ENCODE data around the gene PDE8A. TPM values are rescaled to one million over a fixed set of nuclear protein-coding genes. Genes with fewer than 3 reads are reported as not detected.

PDE8A gene
- total and polyA plus RNA-seq, 11 donors: 9.4 to 21.5 (median 15.9) TPM

GRCh38 chr15:85072917-85073316 is 91.3 kb downstream of the PDE8A start:
- Histone ChIP-seq H3K9me3 (no peaks in the 10 kb centered on the region), H3K4me3 (no peak overlapping the region), H3K4me1 (no peaks in the 10 kb centered on the region), H3K27ac (no peak overlapping the region), H3K27me3 (no peaks in the 10 kb centered on the region), H3K36me3 (peaks cover 0 to 58% (median 15%) of the 10 kb centered on the region in 9 donors)
- 85 to 94% (median 91%) methylated on average over 4 of the region's 4 CpGs for WGBS, 4 donors
- TF ChIP-seq CTCF (IDR thresholded peaks at IDR 0.05): no peak
- TF ChIP-seq POLR2A (IDR thresholded peaks at IDR 0.05): no peak
- no peak for ATAC-seq
- no peak for DNase-seq
- intact Hi-C loops (cut with DNase I): no loop called here

DNA sequence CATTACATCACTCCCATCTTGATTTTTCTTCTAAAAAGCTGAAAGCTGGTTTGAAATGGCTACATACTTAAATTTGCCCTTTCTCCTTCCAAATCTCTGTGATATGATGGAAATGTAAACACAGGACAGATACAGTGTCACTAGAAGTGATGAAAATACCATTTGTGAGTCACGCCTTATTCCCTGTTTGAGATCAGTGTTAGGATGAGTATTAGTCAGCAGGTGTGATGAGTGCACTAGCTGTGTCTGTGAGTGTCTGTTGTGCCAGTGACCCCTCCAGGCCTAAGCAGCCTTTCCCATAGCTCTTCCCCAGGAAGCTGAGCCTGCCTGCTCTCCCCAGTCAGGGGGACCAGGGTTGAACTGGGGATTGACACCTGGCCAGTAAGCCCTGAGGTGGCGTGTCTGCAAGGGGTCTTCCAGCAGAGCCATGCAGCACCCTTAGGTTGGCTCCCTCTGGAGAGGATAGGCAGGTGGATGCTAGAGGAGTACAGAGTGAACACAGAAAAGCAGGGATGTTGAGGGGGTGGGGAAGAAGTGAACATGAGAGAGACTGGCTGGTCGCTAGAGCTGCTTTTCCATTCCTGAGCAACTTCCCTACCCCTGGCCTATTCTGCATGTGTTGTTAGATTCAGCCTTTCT is 92.0 kb downstream of the PDE8A start:
- ATAC-seq: no peak
- WGBS, 4 donors: 97 to 100% (median 98%) methylated on average over 3 of the region's 3 CpGs
- H3K4me1 ChIP-seq: no peaks in the 10 kb centered on the region
- TF ChIP-seq CTCF (IDR thresholded peaks at IDR 0.05) (no peak), POLR2A (IDR thresholded peaks at IDR 0.05) (no peak)
- H3K4me3 ChIP-seq: no peak overlapping the region
- no peak overlapping the region for H3K27ac ChIP-seq
- no peaks in the 10 kb centered on the region for H3K27me3 ChIP-seq
- peaks cover 0 to 58% (median 15%) of the 10 kb centered on the region in 9 donors for H3K36me3 ChIP-seq
- no peak for DNase-seq
- H3K9me3 ChIP-seq: no peaks in the 10 kb centered on the region
- intact Hi-C loops (cut with DNase I): no loop called here

- TF ChIP-seq POLR2A (IDR thresholded peaks at IDR 0.05): no peak
- no peak for TF ChIP-seq CTCF (IDR thresholded peaks at IDR 0.05)
- H3K36me3 ChIP-seq: peaks cover 0 to 98% (median 79%) of the 10 kb centered on the region in 9 donors
- no peaks in the 10 kb centered on the region for H3K27me3 ChIP-seq
- H3K4me3 ChIP-seq: no peak overlapping the region
- DNase-seq (no peak), ATAC-seq (no peak)
- intact Hi-C loops (cut with DNase I): no loop called here
- no peak overlapping the region for H3K27ac ChIP-seq
- WGBS, 4 donors: 93 to 99% (median 98%) methylated on average over 2 of the region's 2 CpGs
- no peaks in the 10 kb centered on the region for H3K4me1 ChIP-seq
- peaks cover 0 to 5% (median 0%) of the 10 kb centered on the region in 12 donors for H3K9me3 ChIP-seq
Measured at GRCh38 chr15:85086855-85087254, 105.2 kb downstream of the PDE8A start.

DNA sequence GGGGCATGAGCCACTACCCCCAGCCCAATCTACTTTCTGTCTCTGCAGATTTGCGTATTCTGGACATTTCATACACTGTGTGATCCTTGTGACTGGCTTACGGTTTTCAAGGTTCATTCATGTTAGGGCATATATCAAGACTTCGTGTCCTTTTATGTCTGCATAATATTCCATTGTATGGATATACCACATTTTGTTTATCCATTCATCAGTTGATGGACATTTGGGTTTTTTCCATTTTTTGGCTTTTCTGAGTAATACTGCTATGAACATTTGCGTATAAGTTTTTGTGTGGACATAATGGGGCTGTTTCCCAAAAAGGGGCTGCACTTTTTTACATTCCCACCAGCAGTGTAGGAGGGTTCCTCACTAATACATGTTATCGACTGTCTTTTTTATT is 106.6 kb downstream of the PDE8A start:
- intact Hi-C loops (cut with DNase I): no loop called here
- H3K9me3 ChIP-seq: peaks cover 0 to 5% (median 0%) of the 10 kb centered on the region in 12 donors
- no peak overlapping the region for H3K4me3 ChIP-seq
- H3K27me3 ChIP-seq: no peaks in the 10 kb centered on the region
- DNase-seq (no peak), ATAC-seq (no peak)
- 79 to 95% (median 84%) methylated on average over 5 of the region's 5 CpGs for WGBS, 4 donors
- TF ChIP-seq POLR2A (IDR thresholded peaks at IDR 0.05) (no peak), CTCF (IDR thresholded peaks at IDR 0.05) (no peak)
- H3K4me1 ChIP-seq: no peaks in the 10 kb centered on the region
- no peak overlapping the region for H3K27ac ChIP-seq
- peaks cover 0 to 99% (median 84%) of the 10 kb centered on the region in 9 donors for H3K36me3 ChIP-seq
